Endodermal cell (in vitro differentiated cells): ENCODE data around the gene SKOR1. TPM values are rescaled to one million over a fixed set of nuclear protein-coding genes. Genes with fewer than 3 reads are reported as not detected.

Experiments
- DNase-seq: peaks from one replicate; pipeline ENCODE4 v3.0.0-alpha.2; 2017
- H3K27ac ChIP-seq: 2 replicates; pipeline ENCODE4 v1.5.1; 2013; ENCODE audit warnings: mild to moderate bottlenecking, low read depth, low read length, moderate library complexity
- H3K27me3 ChIP-seq: 2 replicates; pipeline ENCODE4 v1.6.1; 2013; ENCODE audit warnings: mild to moderate bottlenecking, low read length, moderate library complexity; ENCODE audit not compliant: insufficient read depth, control insufficient read depth, poor library complexity, severe bottlenecking
- H3K36me3 ChIP-seq: 2 replicates; pipeline ENCODE4 v1.7.0; 2013; ENCODE audit warnings: mild to moderate bottlenecking, low read length, moderate library complexity; ENCODE audit not compliant: control insufficient read depth, insufficient read depth
- H3K4me1 ChIP-seq: one replicate; pipeline ENCODE4 v1.7.0; 2013; ENCODE audit warnings: low read length; ENCODE audit not compliant: control insufficient read depth, insufficient read depth
- H3K4me3 ChIP-seq: 2 replicates; pipeline ENCODE4 v1.5.1; 2013; ENCODE audit warnings: mild to moderate bottlenecking, low read length, moderate library complexity
- H3K9ac ChIP-seq: 2 replicates; pipeline ENCODE4 v1.6.1; 2013; ENCODE audit warnings: mild to moderate bottlenecking, low read length, moderate library complexity; ENCODE audit not compliant: poor library complexity, severe bottlenecking; ENCODE audit errors: extremely low read depth
- H3K9me3 ChIP-seq: 2 replicates; pipeline ENCODE4 v1.6.1; 2013; ENCODE audit warnings: mild to moderate bottlenecking, low read length, moderate library complexity; ENCODE audit not compliant: control insufficient read depth
- H3K27ac Mint-ChIP-seq: 2 replicates; pipeline ENCODE4 v1.8.0; 2020; ENCODE audit warnings: mixed read lengths
- H3K27me3 Mint-ChIP-seq: 2 replicates; pipeline ENCODE4 v1.8.0; 2021; ENCODE audit warnings: mild to moderate bottlenecking, mixed read lengths; ENCODE audit not compliant: insufficient read depth
- H3K36me3 Mint-ChIP-seq: 2 replicates; pipeline ENCODE4 v1.8.0; 2020; ENCODE audit warnings: low read depth, mixed read lengths
- H3K4me1 Mint-ChIP-seq: 2 replicates; pipeline ENCODE4 v1.8.0; 2020; ENCODE audit warnings: mixed read lengths
- H3K4me3 Mint-ChIP-seq: 2 replicates; pipeline ENCODE4 v1.8.0; 2020; ENCODE audit warnings: mild to moderate bottlenecking, moderate library complexity, mixed read lengths
- H3K9me3 Mint-ChIP-seq: 2 replicates; pipeline ENCODE4 v1.8.0; 2020; ENCODE audit warnings: mild to moderate bottlenecking, mixed read lengths
- CTCF ChIP-seq: fragments of 200-600 bp; sonication (generic); conservative IDR thresholded peaks from 2 replicates; pipeline ENCODE4 v1.5.0; 2021; ENCODE audit warnings: antibody characterized with exemption, mild to moderate bottlenecking
- WGBS, 2 experiments: methylation state at CpG; one replicate each; pipeline versions ENCODE4 v1.1.5 to v1.1.7; 2013; ENCODE audit warnings: missing lambda C conversion rate in 2 of 2, mixed read lengths in 1 of 2; ENCODE audit not compliant: insufficient coverage in 1 of 2, insufficient read length in 1 of 2; 5-methylcytosine and 5-hydroxymethylcytosine counted together
- total RNA-seq, 2 donors: library from RNA; stranded (reverse); fragmentation: NEBNext Ultra II Directional in 1 of 2; extraction: Animal tissue kit (Norgen Biotek cat#: 25700) in 1 of 2; gene quantifications; 2 replicates in 1 of 2; 3 replicates in 1 of 2; pipeline ENCODE4 v1.2.1, GENCODE V29; 2021

Gene SKOR1
- total RNA-seq, 2 donors from 2014 or later = 0.37 to 0.51 TPM

DNA sequence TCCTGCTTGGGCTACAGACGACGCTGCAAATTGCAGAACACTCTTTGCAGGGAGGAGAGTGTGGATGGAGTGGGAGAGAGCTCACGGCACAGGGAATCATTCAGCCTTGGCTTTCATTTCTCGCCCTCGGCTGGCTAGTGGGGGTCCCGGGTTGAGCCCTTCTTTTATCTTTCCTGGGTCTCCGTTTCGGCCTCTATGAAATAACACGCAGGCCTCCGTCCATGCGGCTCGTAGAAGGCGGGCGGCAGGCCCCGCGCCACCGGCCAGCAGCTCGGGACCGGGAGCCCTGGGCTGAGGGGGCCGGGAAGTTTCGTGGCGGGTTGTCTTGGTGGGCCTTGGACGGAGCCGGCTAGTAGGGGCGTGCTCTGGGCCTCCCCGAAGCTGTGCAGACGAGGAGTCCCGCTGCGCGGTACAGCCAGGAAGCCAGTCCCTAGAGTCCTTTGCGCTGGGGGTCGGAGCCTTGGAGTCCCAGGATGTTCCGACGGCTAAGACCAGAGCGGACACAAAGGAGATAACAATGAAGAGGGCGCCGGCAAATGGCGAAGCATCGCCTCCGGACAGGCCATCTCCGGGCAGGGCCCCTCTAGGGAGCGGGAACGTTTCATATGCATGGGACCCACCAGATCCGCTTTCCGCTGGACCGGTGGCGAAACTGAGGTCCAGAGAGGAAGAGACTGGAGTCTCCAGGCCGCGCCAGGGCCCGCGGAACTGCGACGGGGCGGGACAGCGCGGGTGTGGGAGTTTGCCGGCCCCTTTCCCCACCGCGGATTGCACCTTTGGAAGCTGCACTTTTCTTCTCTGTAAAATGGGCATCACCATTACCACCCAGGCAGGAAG, 10.2 kb downstream of the SKOR1 start:
- peak; percentile 82 for DNase-seq
- no peaks in the 10 kb centered on the region for H3K36me3 Mint-ChIP-seq
- peak overlapping the region; percentile 39 for H3K4me3 Mint-ChIP-seq
- H3K9me3 ChIP-seq = no peaks in the 10 kb centered on the region
- 4% methylated on average over 43 to 59 of the region's 59 CpGs for WGBS, 2 experiments
- H3K9me3 Mint-ChIP-seq = no peaks in the 10 kb centered on the region
- no peaks in the 10 kb centered on the region for H3K4me1 ChIP-seq
- H3K27ac ChIP-seq = no peak overlapping the region
- TF ChIP-seq CTCF = no peak
- H3K27me3 ChIP-seq = peaks cover 90% of the 10 kb centered on the region
- peak overlapping the region; percentile 71 for H3K4me3 ChIP-seq
- no peaks in the 10 kb centered on the region for H3K36me3 ChIP-seq
- no peak overlapping the region for H3K27ac Mint-ChIP-seq
- H3K9ac ChIP-seq = no peak overlapping the region
- H3K4me1 Mint-ChIP-seq = peaks cover 24% of the 10 kb centered on the region
- H3K27me3 Mint-ChIP-seq = peaks cover 85% of the 10 kb centered on the region

DNA sequence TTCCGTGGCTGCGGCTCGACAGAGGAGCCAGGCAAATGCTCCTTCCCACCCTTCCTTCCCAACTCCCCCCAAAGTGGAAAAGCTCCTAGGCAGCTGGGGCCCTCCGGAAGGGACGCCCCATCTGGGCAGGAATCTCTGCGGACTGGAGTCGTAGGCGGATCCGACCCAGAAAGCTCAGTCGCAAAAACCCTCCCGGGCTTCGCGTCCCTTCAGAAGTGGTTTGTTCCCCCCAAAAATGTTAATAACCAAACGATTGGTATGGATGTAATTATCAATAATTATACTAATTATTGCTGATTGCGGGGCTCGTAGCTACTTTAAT, 10.8 kb downstream of the SKOR1 start:
- no peak for TF ChIP-seq CTCF
- Mint-ChIP-seq H3K4me1 (peaks cover 26% of the 10 kb centered on the region), H3K36me3 (no peaks in the 10 kb centered on the region), H3K4me3 (peak overlapping the region; percentile 39), H3K9me3 (no peaks in the 10 kb centered on the region), H3K27me3 (peaks cover 82% of the 10 kb centered on the region), H3K27ac (no peak overlapping the region)
- no peak overlapping the region for H3K9ac ChIP-seq
- H3K27me3 ChIP-seq = peaks cover 84% of the 10 kb centered on the region
- H3K36me3 ChIP-seq = no peaks in the 10 kb centered on the region
- H3K27ac ChIP-seq = no peak overlapping the region
- peak overlapping the region; percentile 18 for H3K4me3 ChIP-seq
- DNase-seq = no peak
- WGBS, 2 experiments = 5 to 8% methylated on average over 4 to 13 of the region's 16 CpGs
- no peaks in the 10 kb centered on the region for H3K9me3 ChIP-seq
- H3K4me1 ChIP-seq = no peaks in the 10 kb centered on the region

GRCh38 chr15:67836477-67836876, 11.2 kb downstream of the SKOR1 start:
- Histone ChIP-seq H3K27me3 (peaks cover 84% of the 10 kb centered on the region), H3K4me1 (no peaks in the 10 kb centered on the region), H3K4me3 (no peak overlapping the region), H3K9me3 (no peaks in the 10 kb centered on the region), H3K9ac (no peak overlapping the region), H3K27ac (no peak overlapping the region), H3K36me3 (no peaks in the 10 kb centered on the region)
- peaks cover 82% of the 10 kb centered on the region for H3K27me3 Mint-ChIP-seq
- DNase-seq = peak; percentile 81
- no peaks in the 10 kb centered on the region for H3K9me3 Mint-ChIP-seq
- H3K27ac Mint-ChIP-seq = no peak overlapping the region
- peak overlapping the region; percentile 39 for H3K4me3 Mint-ChIP-seq
- peak; percentile 87 for TF ChIP-seq CTCF
- H3K4me1 Mint-ChIP-seq = peaks cover 30% of the 10 kb centered on the region
- WGBS, 2 experiments = 29 to 37% methylated on average over 6 to 8 of the region's 8 CpGs
- no peaks in the 10 kb centered on the region for H3K36me3 Mint-ChIP-seq
